GM21526 (cell line): ENCODE results near the gene AKAP8.
"Not testable (repeated sequence)": the region's sequence is repeated elsewhere in the genome, so short reads cannot be mapped to it uniquely, and the experiment has no call there.

Experiments
- ATAC-seq: cut with Tn5 transposase; IDR thresholded peaks from one replicate; pipeline ENCODE4 v1.9.1; 2021; ENCODE audit warnings: moderate library complexity; ENCODE audit not compliant: unreplicated experiment, low FRiP score

AKAP8 gene

GRCh38 chr19:15374105-15374651 lies 5.4 kb downstream of the AKAP8 start:
- ATAC-seq, result no peak

GRCh38 chr19:15373644-15374043 lies 5.9 kb downstream of the AKAP8 start:
- ATAC-seq, result no peak

GRCh38 chr19:15372891-15373301 lies 6.7 kb downstream of the AKAP8 start:
- no peak for ATAC-seq

GRCh38 chr19:15372470-15372869 lies 7.1 kb downstream of the AKAP8 start:
- ATAC-seq, result no peak

- ATAC-seq, result no peak
Observed at GRCh38 chr19:15371786-15372380, 7.7 kb downstream of the AKAP8 start.

- no peak for ATAC-seq
Observed at GRCh38 chr19:15371119-15371518, 8.5 kb downstream of the AKAP8 start.

GRCh38 chr19:15369594-15369891 lies 10.0 kb downstream of the AKAP8 start:
- no peak for ATAC-seq

- ATAC-seq, result no peak
Observed at GRCh38 chr19:15368798-15369593, 10.6 kb downstream of the AKAP8 start.

GRCh38 chr19:15368051-15368632 lies 11.4 kb downstream of the AKAP8 start:
- ATAC-seq, result no peak

GRCh38 chr19:15367439-15367838 lies 12.1 kb downstream of the AKAP8 start:
- no peak for ATAC-seq

GRCh38 chr19:15365264-15365663 lies 14.3 kb downstream of the AKAP8 start:
- no peak for ATAC-seq

- not testable (repeated sequence) for ATAC-seq
Observed at GRCh38 chr19:15363791-15364190, 15.8 kb downstream of the AKAP8 start.

- not testable (repeated sequence) for ATAC-seq
Observed at GRCh38 chr19:15363048-15363447, 16.5 kb downstream of the AKAP8 start.

- ATAC-seq, result not testable (repeated sequence)
Observed at GRCh38 chr19:15360015-15360414, 19.6 kb downstream of the AKAP8 start.

- no peak for ATAC-seq
Observed at GRCh38 chr19:15358918-15359317, 20.7 kb downstream of the AKAP8 start.

- no peak for ATAC-seq
Observed at GRCh38 chr19:15357906-15358305, 21.7 kb downstream of the AKAP8 start.

GRCh38 chr19:15354566-15355296 lies 24.9 kb downstream of the AKAP8 start:
- ATAC-seq, result no peak

GRCh38 chr19:15353908-15354307 lies 25.7 kb downstream of the AKAP8 start:
- ATAC-seq, result no peak

- ATAC-seq, result not testable (repeated sequence)
Observed at GRCh38 chr19:15352535-15352934, 27.1 kb downstream of the AKAP8 start.

GRCh38 chr19:15341328-15341727 lies 38.3 kb downstream of the AKAP8 start:
- ATAC-seq, result not testable (repeated sequence)

- no peak for ATAC-seq
Observed at GRCh38 chr19:15340086-15340485, 39.5 kb downstream of the AKAP8 start.
